RCC 7860 (cell line): ENCODE data around the gene STK40.
A peak's percentile ranks its signal among the peaks of the same experiment; 100 is the strongest.

ENCODE experiments used
- DNase-seq: peaks from one replicate; pipeline ENCODE4 v3.0.0-alpha.2; 2015; ENCODE audit warnings: low spot score
- FAIRE-seq: peaks from 2 replicates; lab custom pipeline; 2012; peaks lifted over from hg19 to GRCh38; lab: Jason Lieb, UNC

STK40 gene

GRCh38 chr1:36346741-36347370 lies 38.9 kb downstream of the STK40 start:
- no peak for DNase-seq
- FAIRE-seq, result no peak

GRCh38 chr1:36345353-36345752 lies 40.4 kb downstream of the STK40 start:
- DNase-seq, result no peak
- no peak for FAIRE-seq

- DNase-seq, result no peak
- FAIRE-seq, result no peak
These were observed 41.4 kb downstream of the STK40 start for GRCh38 chr1:36344395-36344680.

GRCh38 chr1:36343651-36344394 lies 41.9 kb downstream of the STK40 start:
- DNase-seq, result no peak
- no peak for FAIRE-seq

GRCh38 chr1:36342426-36343185 lies 43.1 kb downstream of the STK40 start:
- DNase-seq, result peak; percentile 93
- peak; percentile 87 for FAIRE-seq

- FAIRE-seq (no peak), DNase-seq (no peak)
These were observed 44.0 kb downstream of the STK40 start for GRCh38 chr1:36341626-36342320.

GRCh38 chr1:36339615-36340014 lies 46.1 kb downstream of the STK40 start:
- FAIRE-seq (no peak), DNase-seq (no peak)

- FAIRE-seq, result no peak
These were observed 46.5 kb downstream of the STK40 start for GRCh38 chr1:36339215-36339614.

GRCh38 chr1:36337830-36338229 lies 47.9 kb downstream of the STK40 start:
- DNase-seq, result no peak
- no peak for FAIRE-seq

More at GRCh38 chr1:36339215-36339614, 46.5 kb downstream of the STK40 start:
- no peak for DNase-seq

- FAIRE-seq (no peak), DNase-seq (no peak)
These were observed 54.8 kb downstream of the STK40 start for GRCh38 chr1:36330940-36331339.

GRCh38 chr1:36329817-36330216 lies 55.9 kb downstream of the STK40 start:
- DNase-seq (no peak), FAIRE-seq (no peak)

GRCh38 chr1:36328713-36329112 lies 57.0 kb downstream of the STK40 start:
- no peak for FAIRE-seq
- DNase-seq, result no peak

GRCh38 chr1:36328088-36328480 lies 57.6 kb downstream of the STK40 start:
- DNase-seq, result no peak
- no peak for FAIRE-seq

- FAIRE-seq (no peak), DNase-seq (no peak)
These were observed 58.2 kb downstream of the STK40 start for GRCh38 chr1:36327421-36328087.

GRCh38 chr1:36326499-36326898 lies 59.2 kb downstream of the STK40 start:
- DNase-seq (no peak), FAIRE-seq (no peak)

GRCh38 chr1:36324353-36324703 lies 61.4 kb downstream of the STK40 start:
- DNase-seq, result no peak
- no peak for FAIRE-seq

- DNase-seq (peak; percentile 73), FAIRE-seq (peak; percentile 65)
These were observed 61.9 kb downstream of the STK40 start, which contains the start of gene EVA1B for GRCh38 chr1:36323636-36324352. EVA1B (minus strand) TSS chr1:36323645; CDS start chr1:36323037, 608 bp downstream.

GRCh38 chr1:36322786-36323635 lies 62.7 kb downstream of the STK40 start:
- FAIRE-seq, result no peak
- no peak for DNase-seq

GRCh38 chr1:36322041-36322785 lies 63.5 kb downstream of the STK40 start:
- FAIRE-seq, result no peak
- no peak for DNase-seq
